Measurements from ENCODE around the gene NSMF.
"Not testable (repeated sequence)": the region's sequence is repeated elsewhere in the genome, so short reads cannot be mapped to it uniquely, and the experiment has no call there.

The NSMF gene

DNA sequence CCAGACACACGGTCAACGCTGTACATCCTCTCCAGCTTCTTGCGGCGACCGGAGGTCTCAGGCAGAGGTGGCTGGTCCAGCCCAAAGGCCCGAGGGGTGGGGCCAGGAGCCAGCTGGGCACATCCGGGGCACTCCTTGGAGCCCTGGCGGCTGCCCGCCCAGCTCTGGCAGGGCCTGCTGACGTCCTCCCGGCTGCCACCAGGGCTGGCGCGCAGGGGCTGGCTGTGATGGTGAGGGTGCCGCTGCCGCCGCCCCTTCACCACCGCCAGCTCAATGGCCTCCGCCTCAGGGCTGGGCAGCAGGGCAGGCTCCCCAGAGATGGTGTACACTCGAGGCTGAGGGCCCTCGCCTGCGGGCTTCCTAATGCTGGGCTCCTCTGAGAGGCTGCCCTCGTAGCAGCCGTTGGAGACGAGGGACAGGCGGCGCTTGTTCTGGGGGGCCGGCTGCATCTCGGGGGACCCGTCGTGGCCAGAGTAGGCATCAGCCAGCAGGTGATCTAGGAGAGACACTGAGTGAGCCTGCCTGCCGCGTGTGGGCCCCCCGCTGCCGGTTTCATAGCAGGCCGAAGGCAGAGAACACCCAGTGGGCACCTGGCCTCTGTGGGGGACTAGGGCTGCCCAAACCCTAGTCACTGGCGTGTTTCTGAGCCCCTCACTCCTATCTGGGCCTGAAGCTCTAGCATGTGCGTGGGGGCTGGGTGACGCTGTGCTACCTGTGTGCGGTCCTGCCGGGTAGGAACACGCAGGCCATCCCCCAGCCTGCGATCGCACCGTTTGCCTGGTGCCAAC lies 1.5 kb downstream of the NSMF start:
- DNase-seq (ENCODE audit: low spot score): no peak

DNA sequence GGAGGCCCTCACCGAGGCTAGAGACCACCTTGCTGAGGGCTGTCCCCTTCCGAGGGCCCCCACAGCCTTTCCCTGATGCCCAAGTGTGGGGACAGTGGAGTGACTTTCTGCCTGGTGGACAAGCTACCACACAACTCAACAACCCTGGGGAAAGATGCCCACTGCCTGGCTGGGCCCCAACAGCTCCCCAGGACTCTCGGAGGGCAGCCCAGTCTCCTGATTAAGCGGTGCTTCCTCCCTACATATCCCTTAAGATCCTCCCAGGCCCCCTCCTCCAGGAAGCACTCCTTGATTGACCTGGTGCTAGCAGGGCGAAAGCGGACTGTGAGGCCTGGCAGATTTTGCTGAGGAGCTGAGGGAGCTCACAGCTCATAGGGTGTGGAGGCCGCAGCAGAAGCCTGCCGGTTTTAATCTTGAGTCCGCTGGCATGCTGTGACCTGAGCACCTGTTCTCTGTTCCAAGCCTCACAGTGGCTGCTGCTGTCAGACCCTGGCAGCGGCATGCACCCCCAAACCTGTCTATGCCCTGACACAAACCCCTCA lies 2.2 kb downstream of the NSMF start:
- DNase-seq (ENCODE audit: low spot score): no peak

DNA sequence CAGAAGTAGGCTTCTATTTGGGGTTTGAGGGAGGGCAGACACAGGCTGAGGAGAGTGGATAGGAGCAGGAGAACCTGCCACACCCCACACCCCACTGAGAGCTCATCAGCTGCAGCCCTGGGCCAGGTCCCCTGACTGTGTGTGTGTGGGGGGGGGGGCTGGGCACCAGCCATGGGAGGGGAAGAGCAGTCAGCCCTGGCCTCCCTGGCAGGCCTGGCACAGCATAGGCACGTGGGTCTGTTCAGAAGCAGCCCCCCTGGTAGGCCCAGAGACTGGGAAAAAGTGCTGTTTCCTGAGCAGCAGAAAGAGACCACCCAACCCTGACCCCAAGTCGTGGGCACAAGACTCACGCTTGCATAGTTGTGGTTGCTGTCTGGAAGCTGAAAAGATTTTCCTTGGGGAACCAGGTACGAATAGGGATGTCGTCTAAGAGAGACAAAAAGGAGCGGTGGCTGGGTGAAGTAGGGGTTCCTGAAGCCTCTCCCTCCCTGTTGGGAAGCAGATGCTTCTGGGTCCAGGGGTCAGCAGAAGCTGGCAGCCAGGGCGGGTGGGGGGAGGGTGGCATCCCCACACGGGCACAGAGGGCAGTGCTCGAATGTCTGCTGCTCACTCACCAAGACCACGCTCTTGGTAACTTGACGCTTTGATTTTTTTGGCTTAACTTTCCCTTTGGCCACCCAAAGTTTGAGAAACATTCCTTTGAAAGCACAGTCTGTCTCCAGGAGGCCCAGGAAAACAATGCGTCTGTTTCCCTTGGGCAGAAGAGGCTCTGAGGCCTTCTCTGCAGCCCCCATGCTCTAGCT lies 2.9 kb downstream of the NSMF start:
- no peak for DNase-seq (ENCODE audit: low spot score)

DNA sequence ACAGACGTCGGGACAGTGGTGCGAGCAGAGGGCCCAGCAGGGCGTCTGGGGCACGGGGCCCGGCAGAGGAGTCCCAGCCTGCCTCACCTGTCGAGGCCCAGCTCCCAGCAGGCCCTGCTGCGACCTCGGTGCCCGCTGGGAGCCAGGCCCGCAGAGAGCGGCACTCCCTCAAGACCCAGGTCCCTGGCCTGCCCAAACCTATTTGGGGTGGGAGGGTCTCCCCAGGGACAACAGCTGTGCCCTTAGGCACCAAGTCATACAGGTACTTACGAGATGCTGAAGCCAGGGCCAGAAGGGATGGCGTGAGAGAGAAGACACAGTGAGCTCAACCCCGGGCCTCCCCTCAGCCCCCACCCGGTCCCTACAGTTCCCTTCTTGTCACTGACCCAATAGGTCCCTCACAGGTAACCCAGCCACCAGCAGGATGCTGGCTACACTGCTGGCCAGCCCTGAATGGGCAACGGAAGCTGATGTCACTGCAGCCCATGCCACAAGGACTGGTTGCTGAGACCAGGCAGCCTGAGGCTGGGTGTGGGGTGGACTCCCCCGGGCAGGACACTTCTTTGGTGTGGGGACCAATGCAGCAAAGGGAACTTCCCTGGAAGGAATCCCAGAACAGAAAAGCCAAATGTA lies 3.7 kb downstream of the NSMF start:
- DNase-seq (ENCODE audit: low spot score): no peak

DNA sequence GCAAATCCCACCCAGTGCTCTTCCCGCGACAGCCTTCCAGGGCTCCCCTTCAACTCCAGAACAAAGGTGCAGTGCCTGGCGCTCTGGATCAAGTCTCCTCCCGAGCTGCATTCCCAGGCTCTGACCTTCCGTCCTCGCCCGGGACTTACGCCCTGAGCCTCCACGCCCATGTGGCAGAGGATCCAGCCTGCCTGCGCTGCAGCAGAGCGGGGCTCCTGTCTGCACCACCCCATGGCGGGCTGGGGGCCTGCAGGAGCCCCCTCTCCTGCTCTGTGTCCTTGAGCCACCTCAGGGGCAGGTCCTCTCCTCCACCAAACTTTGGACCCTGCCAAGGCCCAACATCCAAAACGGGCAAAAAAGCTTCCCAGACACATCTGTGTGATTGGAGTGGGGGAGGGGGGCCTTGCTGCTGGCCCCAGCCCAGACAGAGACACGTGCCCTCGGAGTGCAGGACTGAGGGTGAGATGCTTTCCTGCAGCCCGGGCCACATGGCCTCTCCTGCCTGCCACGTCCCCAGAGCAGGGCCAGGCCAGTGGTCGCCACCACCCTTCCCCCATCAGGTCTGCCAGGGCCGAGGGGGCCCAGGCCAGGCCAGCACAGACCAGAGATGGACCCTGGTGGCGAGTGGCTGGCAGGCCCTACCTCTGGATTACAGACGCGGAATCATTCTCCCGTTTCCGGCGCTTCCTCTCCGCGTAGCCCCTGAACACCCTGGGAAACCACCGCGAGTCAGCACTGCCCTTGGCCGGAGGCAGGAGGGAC lies 4.4 kb downstream of the NSMF start:
- DNase-seq (ENCODE audit: low spot score): no peak

DNA sequence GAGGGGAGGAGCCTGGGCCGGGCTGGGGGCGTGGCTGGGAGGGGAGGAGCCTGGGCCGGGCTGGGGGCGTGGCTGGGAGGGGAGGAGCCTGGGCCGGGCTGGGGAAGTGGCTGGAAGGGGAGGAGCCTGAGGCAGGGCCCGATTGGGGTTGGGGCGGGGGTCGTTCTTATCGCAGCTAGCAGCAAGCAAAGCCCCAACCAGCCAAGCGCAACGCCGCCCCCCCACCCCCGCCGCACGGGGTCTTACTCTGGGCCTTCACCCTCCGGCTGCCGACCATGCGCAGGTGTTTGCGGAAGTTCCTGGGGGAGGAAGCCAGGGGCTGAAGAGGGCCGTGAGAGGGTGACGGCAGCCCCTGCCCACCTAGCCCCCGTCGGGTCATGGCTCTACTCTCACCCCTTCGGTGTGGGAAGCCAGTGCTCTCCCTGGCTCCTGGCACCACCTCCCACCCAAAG lies 5.0 kb downstream of the NSMF start:
- peak; percentile 54 for DNase-seq (ENCODE audit: low spot score)

DNA sequence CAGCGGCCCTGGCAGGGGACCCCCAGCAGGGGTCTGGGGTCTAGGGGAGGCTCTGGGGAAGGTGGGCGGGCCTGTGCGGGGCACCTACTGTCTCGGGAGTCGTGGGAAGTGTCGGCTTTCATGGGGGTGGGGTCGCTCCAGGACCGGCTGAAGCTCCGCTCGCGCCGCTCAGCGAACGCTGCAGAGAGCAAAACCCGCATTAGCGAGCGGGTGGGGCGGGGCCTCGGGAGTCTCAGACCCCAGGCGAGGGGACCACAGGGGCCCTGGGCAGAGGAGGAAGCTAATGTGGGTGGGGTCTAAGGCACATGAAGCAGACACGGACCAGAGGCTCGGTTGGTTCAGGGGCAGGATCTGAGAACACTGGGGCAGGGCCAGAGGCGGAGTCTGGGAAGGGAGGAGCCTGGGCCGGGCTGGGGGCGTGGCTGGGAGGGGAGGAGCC lies 5.5 kb downstream of the NSMF start:
- DNase-seq (ENCODE audit: low spot score): peak; percentile 88

DNA sequence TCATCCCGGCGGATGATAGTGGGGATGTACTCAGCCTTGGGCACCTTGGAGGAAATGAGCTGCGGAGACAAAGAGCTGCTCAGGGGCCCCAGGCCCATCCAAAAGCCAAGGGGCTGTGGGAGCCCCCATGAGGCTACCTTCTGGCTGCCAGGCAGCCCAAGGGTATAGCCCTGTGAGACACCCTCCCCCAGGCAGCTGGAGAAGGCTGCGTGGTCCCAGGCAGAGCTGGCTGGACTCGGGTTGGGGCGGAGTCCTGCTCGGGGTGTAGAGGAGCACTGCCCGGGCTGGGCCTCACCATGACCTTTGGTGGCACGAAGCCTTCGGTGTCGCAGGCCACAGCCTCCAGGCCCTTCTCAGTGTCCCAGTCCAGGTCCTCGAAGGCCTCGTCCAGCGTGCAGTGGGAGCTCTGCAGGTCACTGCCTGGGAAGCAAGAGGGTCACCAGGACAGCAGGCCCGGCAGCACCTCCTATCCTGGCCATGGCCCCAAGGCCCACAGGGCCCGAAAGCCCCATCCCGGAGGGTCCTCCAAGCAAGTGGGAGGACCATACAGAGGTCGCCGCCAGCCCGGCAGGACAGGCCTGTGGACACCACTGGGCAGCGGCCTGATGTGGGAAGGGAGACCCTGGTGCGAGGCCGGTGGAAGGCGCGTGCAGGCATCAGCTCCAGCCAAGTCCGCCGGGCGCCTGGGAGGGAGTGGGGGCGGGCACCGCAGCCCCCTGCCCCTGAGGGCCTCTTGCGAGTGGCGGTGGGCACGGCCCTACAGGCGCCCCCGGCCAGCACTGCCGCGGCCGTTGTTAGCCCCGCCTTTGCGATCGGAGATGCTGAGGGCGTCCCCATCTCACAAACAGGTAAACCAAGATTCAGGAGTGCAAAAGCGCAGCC lies 6.1 kb downstream of the NSMF start:
- DNase-seq (ENCODE audit: low spot score): no peak

DNA sequence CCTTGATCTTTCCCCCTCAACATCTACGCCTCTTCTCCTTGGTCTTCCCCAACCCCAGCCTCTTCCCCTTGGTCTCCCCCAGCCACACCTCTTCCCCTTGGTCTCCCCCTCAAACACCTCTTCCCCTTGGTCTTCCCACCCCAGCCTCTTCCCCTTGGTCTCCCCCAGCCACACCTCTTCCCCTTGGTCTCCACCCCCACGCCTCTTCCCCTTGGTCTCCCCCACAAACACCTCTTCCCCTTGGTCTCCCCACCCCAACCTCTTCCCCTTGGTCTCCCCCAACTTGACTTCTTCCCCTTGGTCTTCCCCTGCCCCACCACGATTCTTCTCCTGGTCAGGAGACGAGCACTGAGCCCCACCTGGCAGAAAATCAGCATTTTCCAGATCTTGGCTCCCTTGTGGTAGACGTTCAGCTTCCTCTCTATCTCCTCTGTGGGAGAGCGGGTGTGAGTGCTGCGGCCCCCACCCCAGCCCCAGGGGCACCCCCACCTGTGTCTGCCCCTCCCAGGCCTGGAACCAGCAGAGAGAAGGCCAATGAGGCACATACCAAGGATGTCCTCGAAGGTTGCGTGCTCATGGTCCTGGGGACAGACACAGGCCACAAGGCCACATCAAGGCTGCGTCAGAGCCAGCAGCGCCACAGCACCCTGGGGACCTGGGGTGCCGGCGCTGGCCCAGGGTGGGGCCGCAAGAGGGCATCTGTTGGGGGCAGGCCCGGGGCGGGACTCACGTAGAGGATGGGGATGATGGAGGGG lies 7.0 kb downstream of the NSMF start:
- DNase-seq (ENCODE audit: low spot score): no peak

DNA sequence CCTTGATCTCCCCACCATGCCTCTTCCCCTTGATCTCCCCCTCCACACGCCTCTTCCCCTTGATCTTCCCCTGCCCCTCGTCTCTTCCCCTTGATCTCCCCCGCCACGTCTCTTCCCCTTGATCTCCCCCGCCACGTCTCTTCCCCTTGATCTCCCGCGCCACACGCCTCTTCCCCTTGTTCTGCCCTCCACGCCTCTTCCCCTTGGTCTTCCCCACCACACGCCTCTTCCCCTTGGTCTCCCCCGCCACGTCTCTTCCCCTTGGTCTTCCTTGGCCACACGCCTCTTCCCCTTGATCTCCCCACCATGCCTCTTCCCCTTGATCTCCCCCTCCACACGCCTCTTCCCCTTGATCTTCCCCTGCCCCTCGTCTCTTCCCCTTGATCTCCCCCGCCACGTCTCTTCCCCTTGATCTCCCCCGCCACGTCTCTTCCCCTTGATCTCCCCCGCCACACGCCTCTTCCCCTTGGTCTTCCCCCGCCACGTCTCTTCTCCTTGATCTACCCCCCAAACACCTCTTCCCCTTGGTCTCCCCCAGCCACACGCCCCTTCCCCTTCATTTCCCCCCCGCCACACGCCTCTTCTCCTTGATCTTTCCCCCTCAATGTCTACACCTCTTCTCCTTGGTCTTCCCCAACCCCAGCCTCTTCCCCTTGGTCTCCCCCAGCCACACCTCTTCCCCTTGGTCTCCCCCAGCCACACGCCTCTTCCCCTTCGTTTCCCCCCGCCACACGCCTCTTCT lies 7.7 kb downstream of the NSMF start:
- not testable (repeated sequence) for DNase-seq (ENCODE audit: low spot score)

DNA sequence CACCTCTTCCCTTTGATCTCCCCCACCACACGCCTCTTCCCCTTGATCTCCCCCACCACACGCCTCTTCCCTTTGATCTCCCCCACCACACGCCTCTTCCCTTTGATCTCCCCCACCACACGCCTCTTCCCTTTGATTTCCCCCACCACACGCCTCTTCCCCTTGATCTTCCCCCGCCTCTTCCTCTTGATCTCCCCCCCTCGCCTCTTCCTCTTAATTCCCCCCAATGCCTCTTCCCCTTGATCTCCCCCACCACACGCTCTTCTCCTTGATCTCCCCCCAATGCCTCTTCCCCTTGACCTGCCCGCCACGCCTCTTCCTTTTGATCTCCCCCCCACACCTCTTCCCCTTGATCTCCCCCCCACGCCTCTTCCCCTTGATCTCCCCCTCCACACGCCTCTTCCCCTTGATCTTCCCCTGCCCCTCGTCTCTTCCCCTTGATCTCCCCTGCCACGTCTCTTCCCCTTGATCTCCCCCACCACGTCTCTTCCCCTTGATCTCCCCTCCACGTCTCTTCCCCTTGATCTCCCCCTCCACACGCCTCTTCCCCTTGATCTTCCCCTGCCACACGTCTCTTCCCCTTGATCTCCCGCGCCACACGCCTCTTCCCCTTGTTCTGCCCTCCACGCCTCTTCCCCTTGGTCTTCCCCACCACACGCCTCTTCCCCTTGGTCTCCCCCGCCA lies 8.5 kb downstream of the NSMF start:
- not testable (repeated sequence) for DNase-seq (ENCODE audit: low spot score)

DNA sequence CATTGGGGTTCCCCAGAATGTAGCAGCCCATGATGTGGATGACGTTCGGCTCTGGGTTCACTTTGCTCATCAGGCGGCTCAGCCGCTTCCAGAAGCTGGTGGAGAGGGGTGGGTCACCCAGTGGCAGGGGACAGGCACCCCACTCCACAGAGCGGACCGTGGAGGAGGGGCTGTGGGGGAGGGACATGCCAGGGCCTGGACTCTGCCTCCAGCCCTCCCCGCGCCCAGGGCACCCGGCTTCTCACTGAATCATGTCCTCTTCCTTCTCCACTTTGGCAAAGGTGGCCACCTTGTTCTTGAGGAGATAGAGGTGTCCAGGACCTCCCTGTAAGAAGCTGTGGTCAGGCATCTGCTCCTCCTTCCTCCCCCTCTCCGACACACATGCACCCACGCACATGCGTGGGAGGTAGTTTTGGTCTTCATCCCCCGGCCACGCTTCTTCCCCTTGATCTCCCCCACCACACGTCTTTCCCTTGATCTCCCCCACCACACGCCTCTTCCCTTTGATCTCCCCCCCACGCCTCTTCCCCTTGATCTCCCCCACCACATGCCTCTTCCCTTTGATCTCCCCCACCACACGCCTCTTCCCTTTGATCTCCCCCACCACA lies 9.1 kb downstream of the NSMF start:
- no peak for DNase-seq (ENCODE audit: low spot score)

DNA sequence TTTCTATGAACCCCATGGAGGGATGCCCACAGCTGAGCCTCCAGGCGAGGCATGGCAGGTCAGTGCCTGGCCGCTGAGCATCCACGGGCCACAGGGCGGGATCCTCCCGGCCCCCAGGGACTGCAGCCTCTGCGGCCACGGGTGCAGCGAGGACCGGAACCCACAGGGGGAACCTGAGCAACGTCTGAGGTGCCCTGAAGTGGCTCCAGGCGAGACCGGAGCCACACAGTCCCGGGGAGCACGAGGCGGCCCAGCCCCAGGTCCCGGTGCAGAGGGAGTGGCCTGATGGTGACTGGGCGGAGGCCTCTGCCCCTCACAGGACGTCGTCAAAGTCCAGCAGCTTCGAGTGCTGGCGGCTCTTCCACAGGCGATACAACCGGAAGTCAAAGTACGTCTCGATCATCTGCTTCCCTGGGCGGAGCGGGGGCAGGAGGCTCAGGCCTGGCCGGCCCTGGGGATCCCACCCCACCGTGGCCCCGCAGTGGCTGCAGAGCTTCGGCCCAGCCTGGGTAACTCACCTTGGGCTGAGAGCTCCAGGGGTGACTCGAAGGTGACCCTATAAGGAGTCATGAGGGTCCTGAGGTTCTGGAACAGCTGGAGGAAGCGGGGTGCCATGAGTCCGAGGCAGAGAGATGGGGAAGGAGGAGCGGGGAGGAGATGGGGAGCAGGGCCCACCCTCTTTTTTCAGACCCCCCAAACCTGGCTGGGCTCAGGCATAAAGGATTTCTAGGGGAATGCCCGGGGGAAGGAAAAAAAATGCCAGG lies 9.9 kb downstream of the NSMF start:
- DNase-seq (ENCODE audit: low spot score): no peak

DNA sequence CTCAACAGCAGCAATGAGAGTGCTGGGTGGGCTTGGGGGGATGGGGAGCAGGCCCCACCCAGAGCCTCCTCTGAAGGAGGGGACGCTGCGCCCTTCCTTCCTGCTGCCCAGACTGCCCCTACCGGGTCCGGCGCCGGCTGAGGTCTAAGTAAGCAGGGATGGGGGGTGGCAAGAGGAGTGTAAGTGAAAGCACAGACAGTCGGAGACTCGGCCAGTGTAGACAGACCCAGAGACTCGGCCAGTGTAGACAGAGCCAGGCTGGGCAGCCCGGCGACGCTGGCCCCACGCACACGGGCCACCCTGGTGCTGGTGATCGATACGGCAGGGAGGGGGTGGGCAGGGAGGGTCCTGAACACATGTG lies 10.6 kb downstream of the NSMF start:
- no peak for DNase-seq (ENCODE audit: low spot score)

DNA sequence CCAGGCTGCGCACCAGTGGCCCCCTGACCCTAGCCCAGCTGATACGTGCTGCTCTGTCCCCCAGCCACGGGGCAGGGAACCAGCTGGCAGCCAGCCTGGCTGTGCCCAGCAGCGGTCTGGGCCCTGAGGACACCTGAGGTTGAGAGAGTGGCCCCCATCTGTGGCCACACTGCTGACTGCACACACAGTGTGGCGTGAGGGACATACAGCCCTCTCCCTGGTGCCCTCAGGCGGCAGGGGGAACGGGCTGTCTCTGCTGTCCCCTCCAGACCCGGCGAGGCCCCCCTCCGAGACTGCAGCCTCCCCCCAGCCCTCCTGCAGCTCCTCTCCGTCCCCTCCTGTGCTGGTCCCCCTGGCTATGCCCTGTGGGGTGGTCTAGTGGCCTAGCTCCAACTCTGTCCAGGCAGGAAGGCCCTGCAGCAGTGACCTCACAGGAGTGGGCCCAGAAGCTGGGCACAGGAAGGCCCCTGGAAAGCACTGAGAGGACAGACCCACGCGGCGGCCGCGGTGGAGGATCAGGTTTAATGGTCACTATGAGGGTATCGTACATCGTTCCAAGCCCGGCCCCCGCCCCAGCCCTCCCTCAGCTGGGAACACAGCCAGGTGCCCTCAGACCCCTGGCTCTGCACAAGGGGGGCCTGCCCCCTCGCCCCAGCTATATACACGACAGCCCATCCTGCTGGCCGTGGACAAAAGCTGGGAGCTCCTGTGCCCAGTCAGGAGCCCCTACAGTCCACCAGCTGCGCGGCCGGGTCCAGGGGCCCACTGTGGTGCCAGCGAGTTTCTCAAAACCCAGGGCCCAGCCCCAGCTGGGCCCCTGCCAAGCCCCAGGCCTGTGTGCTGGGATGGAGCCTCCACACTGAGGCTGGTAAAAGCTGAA lies 11.2 kb downstream of the NSMF start:
- no peak for DNase-seq (ENCODE audit: low spot score)

DNA sequence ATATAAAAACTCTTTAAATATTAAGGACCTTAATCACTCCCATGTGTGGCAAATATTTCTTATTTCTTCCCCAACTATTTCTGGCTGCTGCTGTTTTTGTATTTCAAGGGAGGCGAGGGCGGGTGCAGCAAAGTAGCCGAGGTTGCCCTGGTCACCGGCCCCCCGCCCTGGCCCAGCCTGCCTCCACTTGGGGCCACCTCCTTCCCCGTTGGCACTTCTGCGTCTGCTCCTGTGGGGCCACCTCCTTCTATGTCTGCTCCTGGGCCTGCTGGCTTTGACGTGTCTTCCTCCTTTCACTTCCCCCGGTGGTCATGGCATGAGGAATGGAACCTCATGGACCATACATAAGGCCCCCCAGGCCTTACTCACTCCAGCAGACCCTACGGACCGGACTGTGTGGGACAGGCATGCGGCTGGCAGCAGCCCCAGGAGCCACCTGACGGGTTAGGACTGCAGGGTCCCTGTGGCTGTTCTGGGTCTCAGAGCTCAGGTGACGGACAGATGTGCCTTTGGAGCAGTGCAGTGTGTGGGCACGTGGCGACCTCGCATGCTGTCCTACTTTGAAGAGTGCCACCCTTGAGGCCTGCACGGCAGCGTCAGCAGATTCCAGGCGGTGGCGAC lies 12.2 kb downstream of the NSMF start:
- DNase-seq (ENCODE audit: low spot score): peak; percentile 57

Data from AG20443 (cell line).